Measurements from ENCODE around the gene GRIK1.

GRIK1 gene

GRCh38 chr21:29673096-29673610 lies 266.6 kb downstream of the GRIK1 start:
- Histone ChIP-seq H3K4me3 (ENCODE audit: low read length in 2 of 2) (no peak overlapping the region), H4K8ac (ENCODE audit: low read depth, low read length) (no peak overlapping the region), H2AK5ac (ENCODE audit: low read depth, low read length) (no peak overlapping the region), H2BK12ac (ENCODE audit: low read length) (no peak overlapping the region), H2BK15ac (ENCODE audit: low read length) (no peak overlapping the region), H3K9me3 (replicated peaks in 1 of 2; ENCODE audit: control insufficient read depth in 2 of 2, insufficient read depth in 1 of 2, low read depth in 1 of 2, low read length in 2 of 2) (no peaks in the 10 kb centered on the region), H3K9ac (ENCODE audit: low read depth, low read length, poor library complexity) (no peak overlapping the region), H3K36me3 (replicated peaks in 1 of 2; ENCODE audit: control insufficient read depth in 2 of 2, insufficient read depth in 2 of 2, low read length in 2 of 2) (no peaks in the 10 kb centered on the region), H4K91ac (ENCODE audit: low read depth, low read length, poor library complexity) (no peak overlapping the region), H3K79me1 (ENCODE audit: low read depth, low read length) (no peaks in the 10 kb centered on the region), H2BK120ac (ENCODE audit: low read depth, low read length) (no peak overlapping the region), H3K23ac (ENCODE audit: low read depth, low read length, poor library complexity) (no peak overlapping the region), H3K27ac (replicated peaks; ENCODE audit: low read length) (no peak overlapping the region), H3K4me1 (ENCODE audit: control insufficient read depth in 2 of 2, insufficient read depth in 1 of 2, low read depth in 1 of 2, low read length in 2 of 2) (peaks cover 0 to 6% of the 10 kb centered on the region in 2 donors), H3K4me2 (ENCODE audit: insufficient read depth, low read length, poor library complexity, severe bottlenecking) (no peak overlapping the region), H2AFZ (ENCODE audit: low read length) (no peak overlapping the region), H2BK5ac (ENCODE audit: low read length) (no peak overlapping the region), H3K14ac (ENCODE audit: low read length) (no peak overlapping the region), H3K4ac (ENCODE audit: low read length) (no peak overlapping the region), H3K27me3 (ENCODE audit: control insufficient read depth in 3 of 3, insufficient read depth in 3 of 3, low read depth in 1 of 3, low read length in 3 of 3) (no peaks in the 10 kb centered on the region), H3K18ac (ENCODE audit: low read length) (no peak overlapping the region)
- DNase-seq (ENCODE audit: low spot score), result no peak
- WGBS, 2 donors (ENCODE audit: extremely low coverage in 2 of 2, insufficient read length in 2 of 2, insufficient replicate concordance in 1 of 2), result no CpG with 5 or more reads among the region's 6 CpGs

DNA sequence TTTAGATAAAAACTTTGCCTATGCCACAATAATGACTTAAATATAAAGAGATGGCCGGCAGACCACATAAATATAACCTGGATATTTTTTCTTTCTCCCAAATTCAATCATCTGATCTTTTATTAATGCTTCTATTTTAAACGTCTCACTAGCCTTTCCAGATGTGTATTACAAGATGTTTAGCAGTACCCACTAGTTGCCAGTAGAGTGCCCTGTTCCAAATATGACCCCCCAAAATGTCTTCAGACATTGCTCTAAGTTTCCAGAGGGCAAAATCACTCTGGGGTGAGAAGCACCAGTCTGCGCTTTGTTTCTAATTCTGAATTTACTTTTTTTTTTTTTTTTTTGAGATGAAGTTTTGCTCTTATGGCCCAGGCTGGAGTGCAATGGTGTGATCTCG lies 268.1 kb downstream of the GRIK1 start:
- Histone ChIP-seq H3K23ac (ENCODE audit: low read depth, low read length, poor library complexity) (no peak overlapping the region), H2AFZ (ENCODE audit: low read length) (no peak overlapping the region), H2BK5ac (ENCODE audit: low read length) (no peak overlapping the region), H3K79me1 (ENCODE audit: low read depth, low read length) (no peaks in the 10 kb centered on the region), H3K4me3 (ENCODE audit: low read length in 2 of 2) (no peak overlapping the region), H2BK15ac (ENCODE audit: low read length) (no peak overlapping the region), H4K8ac (ENCODE audit: low read depth, low read length) (no peak overlapping the region), H3K4me1 (ENCODE audit: control insufficient read depth in 2 of 2, insufficient read depth in 1 of 2, low read depth in 1 of 2, low read length in 2 of 2) (peaks cover 0 to 4% of the 10 kb centered on the region in 2 donors), H2AK5ac (ENCODE audit: low read depth, low read length) (no peak overlapping the region), H3K9me3 (replicated peaks in 1 of 2; ENCODE audit: control insufficient read depth in 2 of 2, insufficient read depth in 1 of 2, low read depth in 1 of 2, low read length in 2 of 2) (no peaks in the 10 kb centered on the region), H2BK12ac (ENCODE audit: low read length) (no peak overlapping the region), H3K36me3 (replicated peaks in 1 of 2; ENCODE audit: control insufficient read depth in 2 of 2, insufficient read depth in 2 of 2, low read length in 2 of 2) (no peaks in the 10 kb centered on the region), H2BK120ac (ENCODE audit: low read depth, low read length) (no peak overlapping the region), H3K9ac (ENCODE audit: low read depth, low read length, poor library complexity) (no peak overlapping the region), H3K27ac (replicated peaks; ENCODE audit: low read length) (no peak overlapping the region), H3K14ac (ENCODE audit: low read length) (no peak overlapping the region), H4K91ac (ENCODE audit: low read depth, low read length, poor library complexity) (no peak overlapping the region), H3K18ac (ENCODE audit: low read length) (no peak overlapping the region), H3K4me2 (ENCODE audit: insufficient read depth, low read length, poor library complexity, severe bottlenecking) (no peak overlapping the region), H3K27me3 (ENCODE audit: control insufficient read depth in 3 of 3, insufficient read depth in 3 of 3, low read depth in 1 of 3, low read length in 3 of 3) (no peaks in the 10 kb centered on the region), H3K4ac (ENCODE audit: low read length) (no peak overlapping the region)
- WGBS, 2 donors (ENCODE audit: extremely low coverage in 2 of 2, insufficient read length in 2 of 2, insufficient replicate concordance in 1 of 2), result no CpG with 5 or more reads among the region's 4 CpGs
- DNase-seq (ENCODE audit: low spot score), result no peak

- Histone ChIP-seq H3K23ac (ENCODE audit: low read depth, low read length, poor library complexity) (no peak overlapping the region), H3K4me2 (ENCODE audit: insufficient read depth, low read length, poor library complexity, severe bottlenecking) (no peak overlapping the region), H3K27me3 (ENCODE audit: control insufficient read depth in 3 of 3, insufficient read depth in 3 of 3, low read depth in 1 of 3, low read length in 3 of 3) (no peaks in the 10 kb centered on the region), H4K91ac (ENCODE audit: low read depth, low read length, poor library complexity) (no peak overlapping the region), H3K79me1 (ENCODE audit: low read depth, low read length) (no peaks in the 10 kb centered on the region), H3K14ac (ENCODE audit: low read length) (no peak overlapping the region), H2BK120ac (ENCODE audit: low read depth, low read length) (no peak overlapping the region), H3K27ac (replicated peaks; ENCODE audit: low read length) (no peak overlapping the region), H3K4ac (ENCODE audit: low read length) (no peak overlapping the region), H3K36me3 (replicated peaks in 1 of 2; ENCODE audit: control insufficient read depth in 2 of 2, insufficient read depth in 2 of 2, low read length in 2 of 2) (no peaks in the 10 kb centered on the region), H3K18ac (ENCODE audit: low read length) (no peak overlapping the region), H3K4me3 (ENCODE audit: low read length in 2 of 2) (no peak overlapping the region), H4K8ac (ENCODE audit: low read depth, low read length) (no peak overlapping the region), H2AFZ (ENCODE audit: low read length) (no peak overlapping the region), H3K4me1 (ENCODE audit: control insufficient read depth in 2 of 2, insufficient read depth in 1 of 2, low read depth in 1 of 2, low read length in 2 of 2) (no peaks in the 10 kb centered on the region), H2BK5ac (ENCODE audit: low read length) (no peak overlapping the region), H2BK15ac (ENCODE audit: low read length) (no peak overlapping the region), H2BK12ac (ENCODE audit: low read length) (no peak overlapping the region), H3K9me3 (replicated peaks in 1 of 2; ENCODE audit: control insufficient read depth in 2 of 2, insufficient read depth in 1 of 2, low read depth in 1 of 2, low read length in 2 of 2) (no peaks in the 10 kb centered on the region), H2AK5ac (ENCODE audit: low read depth, low read length) (no peak overlapping the region), H3K9ac (ENCODE audit: low read depth, low read length, poor library complexity) (no peak overlapping the region)
- WGBS, 2 donors (ENCODE audit: extremely low coverage in 2 of 2, insufficient read length in 2 of 2, insufficient replicate concordance in 1 of 2), result no CpG with 5 or more reads among the region's 2 CpGs
- DNase-seq (ENCODE audit: low spot score), result no peak
These were observed 269.6 kb downstream of the GRIK1 start for GRCh38 chr21:29670228-29670627.

GRCh38 chr21:29669416-29669815 lies 270.4 kb downstream of the GRIK1 start:
- Histone ChIP-seq H3K4me1 (ENCODE audit: control insufficient read depth in 2 of 2, insufficient read depth in 1 of 2, low read depth in 1 of 2, low read length in 2 of 2) (no peaks in the 10 kb centered on the region), H3K18ac (ENCODE audit: low read length) (no peak overlapping the region), H3K23ac (ENCODE audit: low read depth, low read length, poor library complexity) (no peak overlapping the region), H2AK5ac (ENCODE audit: low read depth, low read length) (no peak overlapping the region), H3K4me3 (ENCODE audit: low read length in 2 of 2) (no peak overlapping the region), H2BK15ac (ENCODE audit: low read length) (no peak overlapping the region), H3K79me1 (ENCODE audit: low read depth, low read length) (no peaks in the 10 kb centered on the region), H4K8ac (ENCODE audit: low read depth, low read length) (no peak overlapping the region), H3K14ac (ENCODE audit: low read length) (no peak overlapping the region), H3K36me3 (replicated peaks in 1 of 2; ENCODE audit: control insufficient read depth in 2 of 2, insufficient read depth in 2 of 2, low read length in 2 of 2) (no peaks in the 10 kb centered on the region), H3K9ac (ENCODE audit: low read depth, low read length, poor library complexity) (no peak overlapping the region), H3K4me2 (ENCODE audit: insufficient read depth, low read length, poor library complexity, severe bottlenecking) (no peak overlapping the region), H2BK5ac (ENCODE audit: low read length) (no peak overlapping the region), H3K4ac (ENCODE audit: low read length) (no peak overlapping the region), H2BK120ac (ENCODE audit: low read depth, low read length) (no peak overlapping the region), H2BK12ac (ENCODE audit: low read length) (no peak overlapping the region), H3K27me3 (ENCODE audit: control insufficient read depth in 3 of 3, insufficient read depth in 3 of 3, low read depth in 1 of 3, low read length in 3 of 3) (no peaks in the 10 kb centered on the region), H3K27ac (replicated peaks; ENCODE audit: low read length) (no peak overlapping the region), H3K9me3 (replicated peaks in 1 of 2; ENCODE audit: control insufficient read depth in 2 of 2, insufficient read depth in 1 of 2, low read depth in 1 of 2, low read length in 2 of 2) (no peaks in the 10 kb centered on the region), H4K91ac (ENCODE audit: low read depth, low read length, poor library complexity) (no peak overlapping the region), H2AFZ (ENCODE audit: low read length) (no peak overlapping the region)
- no peak for DNase-seq (ENCODE audit: low spot score)
- WGBS, 2 donors (ENCODE audit: extremely low coverage in 2 of 2, insufficient read length in 2 of 2, insufficient replicate concordance in 1 of 2), result no CpG with 5 or more reads among the region's 2 CpGs

Data from neuronal stem cell (in vitro differentiated cells).